ENCODE measurements around the gene NACC2. TPM values are rescaled to one million over a fixed set of nuclear protein-coding genes. Genes with fewer than 3 reads are reported as not detected.
"Not testable (repeated sequence)": the region's sequence is repeated elsewhere in the genome, so short reads cannot be mapped to it uniquely, and the experiment has no call there.

Gene NACC2
- total and polyA plus RNA-seq, 4 donors, result 22.9 to 53.4 (median 32.1) TPM

DNA sequence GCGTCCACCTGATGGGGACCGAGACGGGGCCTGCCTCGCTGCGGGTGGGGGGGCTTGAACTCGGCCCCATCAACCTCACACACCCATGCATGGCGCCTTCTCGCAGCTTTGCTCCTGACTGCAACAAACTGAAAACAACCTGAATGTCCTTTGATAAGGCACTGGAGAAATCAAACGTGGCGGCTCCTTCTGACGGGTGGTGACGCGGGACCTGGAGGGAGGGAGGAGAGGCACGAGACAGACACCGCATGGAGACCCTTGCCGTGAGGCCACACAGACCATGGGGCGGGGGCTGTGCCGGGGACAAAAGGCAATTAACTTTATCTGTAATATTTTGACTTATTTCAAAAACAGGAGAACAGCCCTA, 48.6 kb downstream of the NACC2 start:
- no peaks in the 10 kb centered on the region for H3K9me3 ChIP-seq (ENCODE audit: control insufficient read depth, insufficient read depth, low read length)
- no peaks in the 10 kb centered on the region for H3K27me3 ChIP-seq (ENCODE audit: control insufficient read depth, insufficient read depth, low read length)
- no peak overlapping the region for H3K4me3 ChIP-seq (ENCODE audit: low read depth, low read length)
- no peak overlapping the region for H3K27ac ChIP-seq (ENCODE audit: low read depth, low read length)
- peaks cover 67% of the 10 kb centered on the region for H3K4me1 ChIP-seq (ENCODE audit: control insufficient read depth, insufficient read depth, low read length)
- DNase-seq (ENCODE audit: low read depth in 4 of 6, low spot score in 6 of 6), result no peak
- 89% methylated on average over 5 of the region's 18 CpGs for WGBS (ENCODE audit: insufficient coverage)
- peaks cover 77% of the 10 kb centered on the region for H3K36me3 ChIP-seq (ENCODE audit: control insufficient read depth, insufficient read depth, low read length)

DNA sequence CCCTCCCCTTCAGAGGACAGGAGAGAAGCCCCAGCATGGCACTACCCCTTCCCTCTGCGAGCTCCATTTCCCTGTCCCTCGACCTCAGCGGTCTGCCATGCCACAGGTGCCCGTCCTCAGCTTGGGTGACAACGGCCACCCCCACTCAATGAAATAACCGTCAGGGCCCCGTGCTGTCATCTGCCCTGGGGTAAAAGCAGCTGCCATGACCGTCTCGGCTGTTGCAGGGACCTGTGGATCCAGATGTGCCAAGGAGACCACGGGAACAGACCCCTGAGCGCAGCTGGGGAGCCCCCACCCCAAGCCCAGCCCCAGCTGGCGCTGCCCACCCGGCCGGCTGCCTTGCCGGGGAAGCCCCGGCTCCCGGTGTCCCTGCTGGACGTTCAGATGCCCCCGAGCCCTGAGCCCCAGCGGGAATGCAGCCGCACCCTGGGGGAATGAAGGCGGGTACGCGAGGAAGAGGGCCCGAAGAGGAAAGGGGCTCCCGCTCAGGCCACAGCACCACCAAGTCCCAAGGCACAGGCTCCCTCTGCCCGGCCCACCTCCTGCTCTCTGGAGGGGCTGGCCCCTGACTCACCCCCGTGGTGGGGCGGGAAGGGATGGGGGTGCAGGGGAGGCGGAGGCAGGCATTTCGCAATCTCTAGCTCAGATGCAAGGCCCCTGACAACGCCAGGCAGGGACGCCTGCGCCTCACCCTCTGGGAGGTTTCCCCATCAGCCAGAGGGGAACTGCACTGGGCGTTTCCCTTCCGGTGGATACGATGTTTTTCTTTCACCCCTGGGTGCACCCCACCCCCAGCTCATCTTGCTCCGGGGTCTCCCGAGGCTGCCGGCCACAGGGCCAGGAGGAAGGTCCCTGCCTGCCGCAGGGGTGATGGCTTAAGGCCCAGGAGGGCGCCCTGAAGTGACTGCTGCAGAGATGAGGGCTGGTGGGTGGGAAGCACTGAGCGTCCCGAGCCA, 49.2 kb downstream of the NACC2 start:
- H3K4me3 ChIP-seq (ENCODE audit: low read depth, low read length), result no peak overlapping the region
- WGBS (ENCODE audit: insufficient coverage), result 69% methylated on average over 26 of the region's 44 CpGs
- H3K27ac ChIP-seq (ENCODE audit: low read depth, low read length), result no peak overlapping the region
- H3K27me3 ChIP-seq (ENCODE audit: control insufficient read depth, insufficient read depth, low read length), result no peaks in the 10 kb centered on the region
- H3K9me3 ChIP-seq (ENCODE audit: control insufficient read depth, insufficient read depth, low read length), result no peaks in the 10 kb centered on the region
- peaks cover 79% of the 10 kb centered on the region for H3K36me3 ChIP-seq (ENCODE audit: control insufficient read depth, insufficient read depth, low read length)
- no peak for DNase-seq (ENCODE audit: low read depth in 4 of 6, low spot score in 6 of 6)
- peaks cover 64% of the 10 kb centered on the region for H3K4me1 ChIP-seq (ENCODE audit: control insufficient read depth, insufficient read depth, low read length)

DNA sequence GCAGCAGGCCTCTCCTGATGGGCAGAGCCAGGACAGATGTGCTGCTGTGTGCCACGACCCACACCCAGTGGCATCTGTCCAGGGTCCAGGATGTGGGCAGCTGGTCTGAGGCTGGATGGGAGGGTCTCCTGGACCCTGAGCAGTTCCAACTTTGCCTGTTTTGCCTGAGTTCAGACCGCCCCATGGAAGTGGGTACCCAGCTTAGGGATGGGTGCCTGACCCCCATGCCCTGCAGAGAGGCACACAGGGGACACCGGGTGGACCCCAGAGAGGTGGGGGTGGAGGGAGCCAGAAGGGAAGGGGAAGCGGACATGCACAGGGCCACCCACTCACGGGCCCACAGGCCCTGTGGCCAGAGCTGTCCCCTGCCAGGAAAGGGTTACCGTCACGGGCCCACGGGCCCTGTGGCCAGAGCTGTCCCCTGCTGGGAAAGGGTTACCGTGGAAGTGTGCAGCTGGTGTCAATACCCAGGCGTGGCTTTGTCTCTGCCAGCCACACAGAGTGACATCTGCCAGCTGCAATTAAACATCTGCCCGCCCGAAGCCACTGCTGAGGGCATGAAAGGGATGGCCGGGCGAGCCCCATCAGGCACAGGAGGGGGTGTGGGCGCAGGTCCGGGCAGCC, 50.0 kb downstream of the NACC2 start:
- Histone ChIP-seq H3K27ac (ENCODE audit: low read depth, low read length) (no peak overlapping the region), H3K27me3 (ENCODE audit: control insufficient read depth, insufficient read depth, low read length) (no peaks in the 10 kb centered on the region)
- DNase-seq (ENCODE audit: low read depth in 4 of 6, low spot score in 6 of 6), result peak in 1 of 6 donors; percentile 53

DNA sequence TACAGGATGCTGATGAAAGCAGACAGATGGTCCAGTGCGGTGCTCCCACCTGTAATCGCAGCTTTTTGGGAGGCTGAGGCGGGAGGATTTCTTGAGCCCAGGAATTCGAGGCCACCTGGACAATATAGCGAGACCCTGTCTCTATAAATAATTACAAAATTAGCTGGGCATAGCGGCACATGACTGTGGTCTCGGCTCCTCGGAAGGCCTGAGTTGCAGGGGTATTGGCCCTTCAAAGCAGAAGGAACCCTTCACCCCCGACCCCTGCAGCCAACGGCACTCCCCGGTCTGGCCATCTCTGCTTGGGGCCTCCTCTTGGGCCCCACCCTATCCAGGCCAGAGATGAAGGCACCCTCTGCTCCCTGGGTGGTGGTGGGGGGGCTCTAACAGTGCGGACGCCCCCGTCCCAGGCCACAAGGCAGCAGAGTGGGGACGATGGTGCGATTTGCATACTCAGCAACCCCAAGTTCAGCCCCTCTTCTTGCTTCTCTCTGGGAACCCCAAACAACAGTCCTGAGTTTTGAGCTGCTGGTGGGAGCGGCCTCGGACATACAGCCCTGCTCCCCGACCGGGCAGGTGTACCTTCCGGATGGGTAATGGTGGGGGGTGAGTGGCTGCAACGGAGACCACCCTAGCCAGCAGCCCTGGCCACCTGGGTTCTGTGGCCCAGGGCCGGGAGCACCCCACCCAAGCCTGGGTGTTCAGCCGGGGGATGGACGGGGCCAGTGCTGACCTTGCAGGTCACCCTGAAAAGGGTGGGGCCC, 50.7 kb downstream of the NACC2 start:
- DNase-seq (ENCODE audit: low read depth in 4 of 6, low spot score in 6 of 6), result no peak
- H3K4me3 ChIP-seq (ENCODE audit: low read depth, low read length), result no peak overlapping the region
- H3K27ac ChIP-seq (ENCODE audit: low read depth, low read length), result no peak overlapping the region
- peaks cover 3% of the 10 kb centered on the region for H3K9me3 ChIP-seq (ENCODE audit: control insufficient read depth, insufficient read depth, low read length)
- 96% methylated on average over 16 of the region's 25 CpGs for WGBS (ENCODE audit: insufficient coverage)
- H3K4me1 ChIP-seq (ENCODE audit: control insufficient read depth, insufficient read depth, low read length), result peaks cover 50% of the 10 kb centered on the region
- H3K36me3 ChIP-seq (ENCODE audit: control insufficient read depth, insufficient read depth, low read length), result peaks cover 71% of the 10 kb centered on the region
- H3K27me3 ChIP-seq (ENCODE audit: control insufficient read depth, insufficient read depth, low read length), result no peaks in the 10 kb centered on the region

More for the DNA sequence above, 50.0 kb downstream of the NACC2 start:
- Histone ChIP-seq H3K9me3 (ENCODE audit: control insufficient read depth, insufficient read depth, low read length) (no peaks in the 10 kb centered on the region), H3K4me1 (ENCODE audit: control insufficient read depth, insufficient read depth, low read length) (peaks cover 56% of the 10 kb centered on the region), H3K36me3 (ENCODE audit: control insufficient read depth, insufficient read depth, low read length) (peaks cover 78% of the 10 kb centered on the region), H3K4me3 (ENCODE audit: low read depth, low read length) (no peak overlapping the region)
- 50% methylated on average over 16 of the region's 16 CpGs for WGBS (ENCODE audit: insufficient coverage)

DNA sequence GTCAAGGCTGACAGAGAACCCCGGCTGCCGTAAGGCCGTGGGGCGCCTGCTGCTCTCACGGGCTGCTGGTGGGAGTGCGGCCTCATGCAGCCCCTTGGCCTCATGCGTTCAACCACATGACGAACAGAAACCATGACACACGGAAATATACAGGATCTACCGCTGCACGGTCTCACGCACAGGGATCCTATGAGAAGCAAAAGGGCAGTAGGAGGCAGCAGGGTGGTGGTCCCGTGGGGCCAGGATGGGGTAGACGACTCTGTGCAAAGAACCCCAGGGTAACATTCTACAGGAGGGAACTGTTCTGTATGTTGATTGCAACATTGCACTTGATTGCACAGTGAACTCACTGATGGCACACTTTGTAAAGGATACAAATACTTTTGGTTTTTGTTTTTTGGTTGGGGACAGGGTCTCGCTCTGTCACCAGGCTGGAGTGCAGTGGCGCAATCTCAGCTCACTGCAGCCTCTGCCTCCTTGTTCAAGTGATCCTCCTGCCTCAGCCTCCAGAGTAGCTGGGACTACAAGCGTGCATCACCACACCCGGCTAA, 51.6 kb downstream of the NACC2 start:
- DNase-seq (ENCODE audit: low read depth in 4 of 6, low spot score in 6 of 6), result no peak
- Histone ChIP-seq H3K27ac (ENCODE audit: low read depth, low read length) (no peak overlapping the region), H3K9me3 (ENCODE audit: control insufficient read depth, insufficient read depth, low read length) (peaks cover 7% of the 10 kb centered on the region), H3K4me1 (ENCODE audit: control insufficient read depth, insufficient read depth, low read length) (peaks cover 41% of the 10 kb centered on the region), H3K36me3 (ENCODE audit: control insufficient read depth, insufficient read depth, low read length) (peaks cover 62% of the 10 kb centered on the region), H3K27me3 (ENCODE audit: control insufficient read depth, insufficient read depth, low read length) (no peaks in the 10 kb centered on the region), H3K4me3 (ENCODE audit: low read depth, low read length) (no peak overlapping the region)
- 61% methylated on average over 16 of the region's 18 CpGs for WGBS (ENCODE audit: insufficient coverage)

DNA sequence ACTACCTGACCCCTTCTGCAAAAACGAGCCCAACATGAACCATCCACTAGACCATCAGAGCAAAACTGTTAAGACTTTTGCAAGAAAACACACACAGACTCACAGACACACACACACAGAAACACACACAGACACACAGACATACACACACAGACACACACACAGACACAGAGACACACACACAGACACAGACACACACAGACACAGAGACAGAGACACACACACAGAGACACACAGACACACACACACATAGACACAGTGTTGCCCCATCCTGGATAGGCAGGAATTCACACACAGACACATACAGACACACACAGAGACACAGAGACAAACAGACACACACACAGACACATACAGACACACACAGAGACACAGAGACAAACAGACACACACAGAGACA, 52.5 kb downstream of the NACC2 start:
- 80% methylated on average over 1 of the region's 1 CpG for WGBS (ENCODE audit: insufficient coverage)
- Histone ChIP-seq H3K27ac (ENCODE audit: low read depth, low read length) (no peak overlapping the region), H3K27me3 (ENCODE audit: control insufficient read depth, insufficient read depth, low read length) (no peaks in the 10 kb centered on the region), H3K4me3 (ENCODE audit: low read depth, low read length) (no peak overlapping the region), H3K36me3 (ENCODE audit: control insufficient read depth, insufficient read depth, low read length) (peaks cover 52% of the 10 kb centered on the region), H3K9me3 (ENCODE audit: control insufficient read depth, insufficient read depth, low read length) (peaks cover 7% of the 10 kb centered on the region), H3K4me1 (ENCODE audit: control insufficient read depth, insufficient read depth, low read length) (peaks cover 31% of the 10 kb centered on the region)
- no peak for DNase-seq (ENCODE audit: low read depth in 4 of 6, low spot score in 6 of 6)

DNA sequence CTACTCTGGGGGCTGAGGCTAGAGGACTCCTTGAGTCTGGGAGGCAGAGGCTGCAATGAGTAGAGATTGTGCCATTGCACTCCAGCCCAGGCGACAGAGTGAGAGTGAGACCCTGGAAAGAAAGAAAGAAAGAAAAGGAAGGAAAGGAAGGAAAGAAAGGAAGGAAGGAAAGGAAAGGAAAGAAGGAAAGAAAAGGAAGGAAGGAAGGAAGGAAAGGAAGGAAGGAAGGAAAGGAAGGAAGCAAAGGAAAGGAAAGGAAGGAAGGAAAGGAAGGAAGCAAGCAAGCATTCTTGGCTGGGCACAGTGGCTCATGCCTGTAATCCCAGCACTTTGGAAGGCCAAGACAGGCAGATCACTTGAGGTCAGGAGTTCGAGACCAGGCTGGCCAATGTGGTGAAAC, 54.2 kb downstream of the NACC2 start:
- not testable (repeated sequence) for DNase-seq (ENCODE audit: low read depth in 4 of 6, low spot score in 6 of 6); H3K4me3 ChIP-seq (ENCODE audit: low read depth, low read length); H3K27me3 ChIP-seq (ENCODE audit: control insufficient read depth, insufficient read depth, low read length); H3K9me3 ChIP-seq (ENCODE audit: control insufficient read depth, insufficient read depth, low read length); H3K27ac ChIP-seq (ENCODE audit: low read depth, low read length)
- H3K36me3 ChIP-seq (ENCODE audit: control insufficient read depth, insufficient read depth, low read length), result peaks cover 36% of the 10 kb centered on the region
- 96% methylated on average over 1 of the region's 2 CpGs for WGBS (ENCODE audit: insufficient coverage)
- H3K4me1 ChIP-seq (ENCODE audit: control insufficient read depth, insufficient read depth, low read length), result peaks cover 14% of the 10 kb centered on the region

DNA sequence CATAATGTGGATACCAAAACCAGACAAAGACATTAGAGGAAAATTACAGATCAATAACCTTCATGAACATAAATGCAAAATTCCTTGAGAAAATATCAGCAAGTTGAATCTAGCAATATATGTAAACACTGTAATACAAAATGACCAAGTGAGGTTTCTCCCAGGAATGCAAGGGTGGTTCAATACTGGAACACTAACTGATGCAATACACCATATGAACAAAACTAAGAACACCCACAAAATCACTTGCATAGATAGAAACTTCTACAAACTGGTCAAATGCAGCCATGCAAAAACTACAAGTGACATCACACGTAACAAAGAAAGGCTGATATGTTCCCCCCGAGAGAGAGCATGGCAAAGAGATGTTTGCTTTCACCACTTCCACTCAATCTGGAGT, 55.6 kb downstream of the NACC2 start:
- Histone ChIP-seq H3K9me3 (ENCODE audit: control insufficient read depth, insufficient read depth, low read length) (peaks cover 7% of the 10 kb centered on the region), H3K27me3 (ENCODE audit: control insufficient read depth, insufficient read depth, low read length) (no peaks in the 10 kb centered on the region), H3K36me3 (ENCODE audit: control insufficient read depth, insufficient read depth, low read length) (peaks cover 22% of the 10 kb centered on the region), H3K4me3 (ENCODE audit: low read depth, low read length) (no peak overlapping the region), H3K27ac (ENCODE audit: low read depth, low read length) (no peak overlapping the region), H3K4me1 (ENCODE audit: control insufficient read depth, insufficient read depth, low read length) (peaks cover 3% of the 10 kb centered on the region)
- no CpG with 5 or more reads among the region's 2 CpGs for WGBS (ENCODE audit: insufficient coverage)
- DNase-seq (ENCODE audit: low read depth in 4 of 6, low spot score in 6 of 6), result no peak

DNA sequence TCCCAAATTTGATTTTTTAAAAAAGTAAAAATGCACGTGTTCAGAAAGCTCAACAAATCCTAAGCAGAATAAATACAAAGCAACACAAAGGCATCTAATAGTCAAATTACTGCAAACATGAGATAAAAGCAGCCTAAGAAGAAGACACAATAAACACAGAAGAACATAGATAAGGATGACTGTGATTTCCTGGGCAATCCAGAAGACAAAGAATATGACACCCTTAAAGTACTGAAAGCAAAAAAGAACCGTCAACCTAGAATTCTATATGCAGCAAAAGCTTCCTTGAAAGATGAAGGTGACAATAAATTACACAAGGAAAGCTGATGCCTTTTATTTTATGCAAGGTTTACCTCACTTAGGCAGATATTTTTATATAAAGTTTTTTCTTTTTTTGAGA, 58.2 kb downstream of the NACC2 start:
- Histone ChIP-seq H3K27ac (ENCODE audit: low read depth, low read length) (no peak overlapping the region), H3K4me3 (ENCODE audit: low read depth, low read length) (no peak overlapping the region), H3K27me3 (ENCODE audit: control insufficient read depth, insufficient read depth, low read length) (no peaks in the 10 kb centered on the region), H3K4me1 (ENCODE audit: control insufficient read depth, insufficient read depth, low read length) (no peaks in the 10 kb centered on the region), H3K36me3 (ENCODE audit: control insufficient read depth, insufficient read depth, low read length) (peaks cover 5% of the 10 kb centered on the region), H3K9me3 (ENCODE audit: control insufficient read depth, insufficient read depth, low read length) (peaks cover 7% of the 10 kb centered on the region)
- WGBS (ENCODE audit: insufficient coverage), result no CpG with 5 or more reads among the region's 2 CpGs
- no peak for DNase-seq (ENCODE audit: low read depth in 4 of 6, low spot score in 6 of 6)
